Measurements from ENCODE around the gene GABRB3.

GABRB3 gene

GRCh38 chr15:26676115-26676514 is 96.8 kb downstream of the GABRB3 start:
- DNase-seq (ENCODE audit: low read depth, low spot score) = no peak

- no peak for DNase-seq (ENCODE audit: low read depth, low spot score)
These were observed 98.4 kb downstream of the GABRB3 start for GRCh38 chr15:26674467-26674866.

GRCh38 chr15:26673445-26673844 is 99.4 kb downstream of the GABRB3 start:
- DNase-seq (ENCODE audit: low read depth, low spot score) = no peak

GRCh38 chr15:26670116-26670515 is 102.8 kb downstream of the GABRB3 start:
- DNase-seq (ENCODE audit: low read depth, low spot score) = no peak

GRCh38 chr15:26667222-26667988 is 105.5 kb downstream of the GABRB3 start:
- no peak for DNase-seq (ENCODE audit: low read depth, low spot score)

GRCh38 chr15:26665957-26666791 is 106.7 kb downstream of the GABRB3 start:
- DNase-seq (ENCODE audit: low read depth, low spot score) = no peak

GRCh38 chr15:26662283-26662682 is 110.6 kb downstream of the GABRB3 start:
- no peak for DNase-seq (ENCODE audit: low read depth, low spot score)

- no peak for DNase-seq (ENCODE audit: low read depth, low spot score)
These were observed 111.1 kb downstream of the GABRB3 start for GRCh38 chr15:26661748-26662147.

- DNase-seq (ENCODE audit: low read depth, low spot score) = no peak
These were observed 111.8 kb downstream of the GABRB3 start for GRCh38 chr15:26661107-26661506.

GRCh38 chr15:26660241-26660640 is 112.6 kb downstream of the GABRB3 start:
- no peak for DNase-seq (ENCODE audit: low read depth, low spot score)

GRCh38 chr15:26658290-26658689 is 114.6 kb downstream of the GABRB3 start:
- DNase-seq (ENCODE audit: low read depth, low spot score) = no peak

- no peak for DNase-seq (ENCODE audit: low read depth, low spot score)
These were observed 116.8 kb downstream of the GABRB3 start for GRCh38 chr15:26656080-26656479.

GRCh38 chr15:26651909-26652308 is 121.0 kb downstream of the GABRB3 start:
- no peak for DNase-seq (ENCODE audit: low read depth, low spot score)

GRCh38 chr15:26648676-26649075 is 124.2 kb downstream of the GABRB3 start:
- DNase-seq (ENCODE audit: low read depth, low spot score) = no peak

- DNase-seq (ENCODE audit: low read depth, low spot score) = no peak
These were observed 127.9 kb downstream of the GABRB3 start for GRCh38 chr15:26644948-26645347.

GRCh38 chr15:26641144-26641543 is 131.7 kb downstream of the GABRB3 start:
- DNase-seq (ENCODE audit: low read depth, low spot score) = no peak

GRCh38 chr15:26640601-26641000 is 132.3 kb downstream of the GABRB3 start:
- DNase-seq (ENCODE audit: low read depth, low spot score) = no peak

GRCh38 chr15:26639966-26640365 is 132.9 kb downstream of the GABRB3 start:
- no peak for DNase-seq (ENCODE audit: low read depth, low spot score)

- no peak for DNase-seq (ENCODE audit: low read depth, low spot score)
These were observed 137.3 kb downstream of the GABRB3 start for GRCh38 chr15:26635614-26636013.

- DNase-seq (ENCODE audit: low read depth, low spot score) = no peak
These were observed 137.8 kb downstream of the GABRB3 start for GRCh38 chr15:26635105-26635504.

GRCh38 chr15:26634319-26634718 is 138.5 kb downstream of the GABRB3 start:
- DNase-seq (ENCODE audit: low read depth, low spot score) = no peak

GRCh38 chr15:26632500-26632899 is 140.4 kb downstream of the GABRB3 start:
- no peak for DNase-seq (ENCODE audit: low read depth, low spot score)

GRCh38 chr15:26631894-26632293 is 141.0 kb downstream of the GABRB3 start:
- DNase-seq (ENCODE audit: low read depth, low spot score) = no peak

All from iPS DF 19.7 (cell line).